H1 (cell line): Measurements from ENCODE around the gene RPS29. TPM values are rescaled to one million over a fixed set of nuclear protein-coding genes. Genes with fewer than 3 reads are reported as not detected.

Experiments used
- BRCA1 ChIP-seq: IDR thresholded peaks from 2 replicates; pipeline ENCODE4 v1.6.1; 2012; ENCODE audit warnings: low read depth, low read length, improper control_type of control experiment
- CBX5 ChIP-seq: fragments of 300-800, 300-1000 bp; sonication (generic); IDR thresholded peaks from 2 replicates; pipeline ENCODE4 v1.7.1; 2016; ENCODE audit warnings: antibody characterized with exemption, low read length, low read depth
- GABPA ChIP-seq: IDR thresholded peaks from 2 replicates; pipeline ENCODE4 v1.6.1; 2011; ENCODE audit warnings: mild to moderate bottlenecking, low read length, moderate library complexity, borderline replicate concordance; ENCODE audit not compliant: insufficient read depth
- HDAC6 ChIP-seq: IDR thresholded peaks from one replicate; pipeline ENCODE4 v1.7.1; 2012; ENCODE audit warnings: low read depth, mild to moderate bottlenecking, inconsistent platforms, low read length, moderate library complexity
- JUND ChIP-seq: IDR thresholded peaks from 2 replicates; pipeline ENCODE4 v1.6.1; 2011; ENCODE audit warnings: mild to moderate bottlenecking, improper control_type of control experiment, low read length
- KDM4A ChIP-seq: IDR thresholded peaks from one replicate; pipeline ENCODE4 v1.7.1; 2012; ENCODE audit warnings: low read depth, mild to moderate bottlenecking, moderate library complexity, low read length, inconsistent platforms; ENCODE audit not compliant: severe bottlenecking
- MAFK ChIP-seq: IDR thresholded peaks from 2 replicates; pipeline ENCODE4 v1.6.1; 2012; ENCODE audit warnings: low read depth, mild to moderate bottlenecking, improper control_type of control experiment, low read length
- POLR2A ChIP-seq, 2 experiments: IDR thresholded peaks; 1 replicate in 1 of 2; 2 replicates in 1 of 2; pipeline ENCODE4 v1.6.1; 2011; ENCODE audit warnings: low read depth in 2 of 2, low read length in 2 of 2, mild to moderate bottlenecking in 2 of 2; ENCODE audit errors: control extremely low read depth in 1 of 2
- RNF2 ChIP-seq: fragments of 200-900, 300-1000 bp; sonication (generic); IDR thresholded peaks from 2 replicates; pipeline ENCODE4 v1.7.1; 2016; ENCODE audit warnings: borderline replicate concordance, low read depth, mild to moderate bottlenecking, antibody characterized with exemption, low read length; ENCODE audit not compliant: poor library complexity, severe bottlenecking; ENCODE audit errors: missing control alignments
- SIN3A ChIP-seq, 2 experiments: IDR thresholded peaks in 1 of 2; conservative IDR thresholded peaks in 1 of 2; 2 replicates each; pipeline ENCODE4 v1.6.1; 2011 to 2012; ENCODE audit warnings: low read length in 2 of 2, improper control_type of control experiment in 1 of 2, low read depth in 1 of 2, mild to moderate bottlenecking in 1 of 2
- SIX5 ChIP-seq: IDR thresholded peaks from 2 replicates; pipeline ENCODE4 v1.6.1; 2011; ENCODE audit warnings: mild to moderate bottlenecking, low read depth, low read length
- SUZ12 ChIP-seq: fragments of 200-600 bp; sonication (generic); IDR thresholded peaks from 2 replicates; pipeline ENCODE4 v1.6.1; 2012; ENCODE audit warnings: mild to moderate bottlenecking, inconsistent platforms, low read length, moderate library complexity, mixed read lengths
- TAF7 ChIP-seq: optimal IDR thresholded peaks from 2 replicates; pipeline ENCODE3; 2011; ENCODE audit warnings: low read depth, mild to moderate bottlenecking, inconsistent platforms, low read length, moderate library complexity, borderline replicate concordance
- ZNF274 ChIP-seq: IDR thresholded peaks from 2 replicates; pipeline ENCODE4 v1.7.0; 2012; ENCODE audit warnings: low read length, borderline replicate concordance; ENCODE audit errors: extremely low read depth
- polyA plus RNA-seq, 7 experiments: library from polyadenylated mRNA; depleted of rRNA in 3 of 7; stranded (reverse) in 5 of 7; unstranded in 2 of 7; fragments of >200 nt in 5 of 7; fragments of 200-250 nt in 2 of 7; gene quantifications; 1 replicate in 5 of 7; 2 replicates in 1 of 7; 4 replicates in 1 of 7; pipeline versions ENCODE4 v1.2.1 to v1.2.3, GENCODE V29; 2011 to 2013; ENCODE audit warnings: missing spikeins in 2 of 7, mixed read lengths in 2 of 7
- total RNA-seq: library from RNA; stranded (reverse); fragmentation: NEBNext Ultra II Directional; extraction: Animal tissue kit (Norgen Biotek cat#: 25700); gene quantifications from 2 replicates; pipeline ENCODE4 v1.2.1, GENCODE V29; 2021
- TF ChIP-seq, protein P1 (sequence below), 3 experiments: IDR thresholded peaks; 1 replicate in 2 of 3; 2 replicates in 1 of 3; pipeline versions ENCODE4 v1.5.1 to v1.6.1; 2011; ENCODE audit warnings: low read length in 3 of 3, mild to moderate bottlenecking in 3 of 3, inconsistent platforms in 2 of 3, low read depth in 1 of 3, moderate library complexity in 1 of 3; ENCODE audit not compliant: insufficient read depth in 1 of 3; ENCODE audit errors: control extremely low read depth in 1 of 3

Gene RPS29
- total and polyA plus RNA-seq, 2 of the 8 experiments (the other 6 are each of a cell fraction or from before 2014, with no cell fraction given), result 2,193 to 23,165 TPM

DNA sequence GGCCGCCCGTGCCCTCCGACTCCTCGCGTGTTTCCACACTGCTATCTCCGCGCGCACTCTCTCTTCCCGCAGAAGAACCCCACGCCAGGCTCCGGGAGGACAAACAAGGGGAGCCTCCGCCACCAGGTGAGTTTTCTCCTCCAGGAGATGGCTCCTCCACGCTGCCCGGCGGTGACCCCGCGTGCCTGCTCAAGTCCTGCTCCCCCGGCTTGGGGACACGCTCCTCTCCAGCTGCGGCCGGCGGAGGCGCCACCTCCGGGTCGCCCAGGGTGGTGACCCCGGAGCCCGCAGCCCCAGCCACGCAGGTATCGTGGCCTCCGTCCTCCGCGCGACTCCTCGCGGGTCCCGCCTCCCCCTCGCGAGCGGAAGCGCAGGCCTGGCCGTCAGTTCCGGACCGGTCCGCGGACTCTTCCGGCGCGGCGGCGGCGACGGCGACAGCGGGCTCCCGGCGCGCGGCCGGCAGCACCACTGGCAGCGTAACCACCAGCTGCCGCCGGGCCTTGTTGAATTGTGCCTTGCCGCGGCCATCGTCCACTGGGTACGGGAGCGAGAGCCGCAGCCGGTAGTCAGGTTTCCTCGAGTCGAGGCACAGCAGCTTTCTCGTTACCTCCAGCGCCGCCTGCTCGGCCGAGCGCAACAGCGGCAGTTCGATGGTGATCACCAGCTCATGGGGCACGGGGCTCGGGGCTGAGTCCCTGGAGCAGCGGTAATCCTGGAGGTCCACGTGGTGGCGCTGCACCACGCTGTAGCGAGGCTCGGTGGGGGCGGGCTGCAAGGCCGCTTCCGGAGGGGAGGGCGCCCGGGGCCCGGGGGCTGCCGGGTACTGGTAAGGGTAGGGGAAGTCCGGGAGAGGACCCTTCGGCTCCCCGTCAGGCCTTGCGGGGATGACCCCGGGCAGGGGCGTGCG lies 47.7 kb upstream of the RPS29 start (continued):
- no peak for TF ChIP-seq SUZ12
- TF ChIP-seq CBX5, result no peak
- no peak for TF ChIP-seq ZNF274
- TF ChIP-seq SIN3A (conservative IDR thresholded peaks at IDR 0.05 in 1 of 2, IDR thresholded peaks at IDR 0.05 in 1 of 2; ENCODE audit: low read depth in 1 of 2, low read length in 2 of 2), result peak in 1 of 2 experiments; percentile 86; a peak in 1 of 4 replicates
- TF ChIP-seq JUND, result no peak
- peak; percentile 67 for TF ChIP-seq TAF7
- no peak for TF ChIP-seq RNF2
- no peak for TF ChIP-seq SIX5
- peak; percentile 50 for TF ChIP-seq KDM4A
- peak; percentile 69 to 86 for TF ChIP-seq POLR2A (IDR thresholded peaks at IDR 0.05; ENCODE audit: control extremely low read depth in 1 of 2, low read depth in 2 of 2, low read length in 2 of 2)
- no peak for TF ChIP-seq BRCA1
- no peak for TF ChIP-seq GABPA
- TF ChIP-seq, protein P1, sequence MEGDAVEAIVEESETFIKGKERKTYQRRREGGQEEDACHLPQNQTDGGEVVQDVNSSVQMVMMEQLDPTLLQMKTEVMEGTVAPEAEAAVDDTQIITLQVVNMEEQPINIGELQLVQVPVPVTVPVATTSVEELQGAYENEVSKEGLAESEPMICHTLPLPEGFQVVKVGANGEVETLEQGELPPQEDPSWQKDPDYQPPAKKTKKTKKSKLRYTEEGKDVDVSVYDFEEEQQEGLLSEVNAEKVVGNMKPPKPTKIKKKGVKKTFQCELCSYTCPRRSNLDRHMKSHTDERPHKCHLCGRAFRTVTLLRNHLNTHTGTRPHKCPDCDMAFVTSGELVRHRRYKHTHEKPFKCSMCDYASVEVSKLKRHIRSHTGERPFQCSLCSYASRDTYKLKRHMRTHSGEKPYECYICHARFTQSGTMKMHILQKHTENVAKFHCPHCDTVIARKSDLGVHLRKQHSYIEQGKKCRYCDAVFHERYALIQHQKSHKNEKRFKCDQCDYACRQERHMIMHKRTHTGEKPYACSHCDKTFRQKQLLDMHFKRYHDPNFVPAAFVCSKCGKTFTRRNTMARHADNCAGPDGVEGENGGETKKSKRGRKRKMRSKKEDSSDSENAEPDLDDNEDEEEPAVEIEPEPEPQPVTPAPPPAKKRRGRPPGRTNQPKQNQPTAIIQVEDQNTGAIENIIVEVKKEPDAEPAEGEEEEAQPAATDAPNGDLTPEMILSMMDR (IDR thresholded peaks at IDR 0.05; ENCODE audit: control extremely low read depth in 1 of 3, insufficient read depth in 1 of 3, low read depth in 1 of 3, low read length in 3 of 3), result peak; percentile 84 to 86 (median 85)
- TF ChIP-seq MAFK, result no peak
- no peak for TF ChIP-seq HDAC6
